Effector memory CD4-positive, alpha-beta T cell (primary cell): ENCODE measurements around the gene WDR53.
"Not testable (repeated sequence)": the region's sequence is repeated elsewhere in the genome, so short reads cannot be mapped to it uniquely, and the experiment has no call there.

Experiments
- DNase-seq, 3 donors: peaks; one replicate each; pipeline ENCODE4 v3.0.0-alpha.2; 2020
- H3K27ac ChIP-seq: 2 replicates; pipeline ENCODE4 v1.7.0; 2013; ENCODE audit warnings: mild to moderate bottlenecking, low read length, moderate library complexity; ENCODE audit not compliant: insufficient read depth, poor library complexity, severe bottlenecking
- H3K27me3 ChIP-seq: replicated peaks from 2 replicates; pipeline ENCODE4 v1.7.0; 2013; ENCODE audit warnings: mild to moderate bottlenecking, low read length; ENCODE audit not compliant: insufficient read depth, control insufficient read depth, poor library complexity, severe bottlenecking
- H3K36me3 ChIP-seq: 2 replicates; pipeline ENCODE4 v1.7.0; 2013; ENCODE audit warnings: mild to moderate bottlenecking, low read length, moderate library complexity; ENCODE audit not compliant: control insufficient read depth, insufficient read depth
- H3K4me1 ChIP-seq: 2 replicates; pipeline ENCODE4 v1.7.0; 2013; ENCODE audit warnings: low read length, mild to moderate bottlenecking; ENCODE audit not compliant: control insufficient read depth, insufficient read depth, poor library complexity, severe bottlenecking
- H3K4me3 ChIP-seq: 2 replicates; pipeline ENCODE4 v1.7.0; 2013; ENCODE audit warnings: low read length, low read depth, mild to moderate bottlenecking; ENCODE audit not compliant: insufficient read depth, poor library complexity, severe bottlenecking
- H3K9me3 ChIP-seq: 2 replicates; pipeline ENCODE4 v1.7.0; 2013; ENCODE audit warnings: mild to moderate bottlenecking, low read length, moderate library complexity; ENCODE audit not compliant: control insufficient read depth

The WDR53 gene

GRCh38 chr3:196511108-196511507 is 57.2 kb downstream of the WDR53 start:
- not testable (repeated sequence) for H3K9me3 ChIP-seq, H3K4me1 ChIP-seq, H3K27ac ChIP-seq, DNase-seq, H3K36me3 ChIP-seq, H3K4me3 ChIP-seq, H3K27me3 ChIP-seq

- H3K27me3 ChIP-seq: no peaks in the 10 kb centered on the region
These were observed 61.7 kb downstream of the WDR53 start for GRCh38 chr3:196506687-196507086.

GRCh38 chr3:196504556-196504955 is 63.8 kb downstream of the WDR53 start:
- Histone ChIP-seq H3K4me1 (peaks cover 10% of the 10 kb centered on the region), H3K27ac (peak overlapping the region; percentile 80), H3K27me3 (no peaks in the 10 kb centered on the region), H3K36me3 (no peaks in the 10 kb centered on the region), H3K9me3 (no peaks in the 10 kb centered on the region), H3K4me3 (no peak overlapping the region)
- DNase-seq: no peak

More at GRCh38 chr3:196506687-196507086, 61.7 kb downstream of the WDR53 start:
- no peak overlapping the region for H3K27ac ChIP-seq
- H3K9me3 ChIP-seq: no peaks in the 10 kb centered on the region
- no peaks in the 10 kb centered on the region for H3K36me3 ChIP-seq
- peaks cover 4% of the 10 kb centered on the region for H3K4me1 ChIP-seq
- H3K4me3 ChIP-seq: no peak overlapping the region
- no peak for DNase-seq
